Activated naive CD8-positive, alpha-beta T cell treated with anti-CD3 and anti-CD28 coated beads for 36 hours (primary cell): Measurements from ENCODE around the gene CRYBB1. TPM values are rescaled to one million over a fixed set of nuclear protein-coding genes. Genes with fewer than 3 reads are reported as not detected.

ENCODE experiments used
- DNase-seq: peaks from one replicate; pipeline ENCODE4 v3.0.0; 2021
- H3K27ac Mint-ChIP-seq: one replicate; pipeline ENCODE4 v1.8.0; 2022; ENCODE audit warnings: mild to moderate bottlenecking, moderate library complexity, mixed read lengths
- H3K27me3 Mint-ChIP-seq: one replicate; pipeline ENCODE4 v1.8.0; 2022; ENCODE audit warnings: mild to moderate bottlenecking, mixed read lengths
- H3K36me3 Mint-ChIP-seq: one replicate; pipeline ENCODE4 v1.8.0; 2021; ENCODE audit warnings: mild to moderate bottlenecking, mixed read lengths
- H3K4me1 Mint-ChIP-seq: one replicate; pipeline ENCODE4 v1.8.0; 2021; ENCODE audit warnings: mixed read lengths
- H3K4me3 Mint-ChIP-seq: one replicate; pipeline ENCODE4 v1.8.0; 2022; ENCODE audit warnings: mild to moderate bottlenecking, moderate library complexity, mixed read lengths
- H3K9me3 Mint-ChIP-seq: one replicate; pipeline ENCODE4 v1.8.0; 2022; ENCODE audit warnings: mixed read lengths
- total RNA-seq, 2 experiments: library from RNA; stranded (reverse); gene quantifications; one replicate each; pipeline ENCODE4 v1.2.3, GENCODE V29; 2021

Gene CRYBB1
- total RNA-seq, 2 experiments from 2014 or later: not detected

GRCh38 chr22:26565181-26565580 lies 52.6 kb downstream of the CRYBB1 start:
- no peak for DNase-seq
- Mint-ChIP-seq H3K27ac (no peak overlapping the region), H3K27me3 (no peaks in the 10 kb centered on the region), H3K9me3 (no peaks in the 10 kb centered on the region), H3K4me1 (peaks cover 45% of the 10 kb centered on the region), H3K36me3 (peaks cover 8% of the 10 kb centered on the region), H3K4me3 (no peak overlapping the region)

DNA sequence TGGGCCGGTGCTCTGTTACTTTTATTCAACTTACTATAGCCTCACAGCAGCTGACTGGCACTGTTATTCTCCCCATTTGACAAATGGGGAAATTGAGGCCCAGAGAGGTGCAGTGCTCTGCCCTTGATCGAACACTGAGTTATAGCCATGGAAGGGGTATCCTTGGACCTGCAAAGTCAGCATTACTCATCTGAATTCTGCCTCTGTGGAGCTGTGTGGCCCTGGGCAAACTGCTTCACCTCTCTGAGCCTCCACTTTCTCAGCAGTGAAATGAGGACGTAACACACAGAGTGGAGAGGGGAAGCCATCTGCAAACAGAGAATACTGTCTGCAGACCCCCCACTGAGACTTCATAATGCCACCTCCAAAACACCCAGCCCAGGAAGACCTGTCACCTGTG lies 53.2 kb downstream of the CRYBB1 start:
- Mint-ChIP-seq H3K36me3 (peaks cover 8% of the 10 kb centered on the region), H3K27me3 (no peaks in the 10 kb centered on the region), H3K27ac (no peak overlapping the region), H3K9me3 (no peaks in the 10 kb centered on the region), H3K4me1 (peaks cover 45% of the 10 kb centered on the region), H3K4me3 (no peak overlapping the region)
- DNase-seq: no peak

DNA sequence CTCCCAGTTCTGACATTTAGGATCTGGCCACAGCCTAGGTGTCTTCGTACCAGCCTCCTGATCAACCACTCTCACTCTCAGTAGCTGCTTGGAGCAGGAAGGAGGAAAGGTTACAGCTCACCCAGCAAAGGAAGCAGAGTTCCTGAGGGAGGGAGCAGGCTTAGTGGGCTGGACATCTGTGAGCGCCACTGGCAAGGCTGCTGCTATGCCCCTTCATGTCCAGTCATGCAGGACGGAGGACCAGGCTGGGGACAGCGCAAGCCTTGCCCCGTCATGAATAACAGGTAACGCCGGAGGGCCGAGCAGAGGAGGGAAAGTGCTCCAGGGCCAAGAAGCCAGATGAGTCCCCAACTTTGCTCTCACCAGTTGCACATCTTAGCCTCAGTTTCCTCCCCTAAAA lies 53.6 kb downstream of the CRYBB1 start:
- Mint-ChIP-seq H3K27me3 (no peaks in the 10 kb centered on the region), H3K4me3 (no peak overlapping the region)

GRCh38 chr22:26563022-26563421 lies 54.8 kb downstream of the CRYBB1 start:
- no peaks in the 10 kb centered on the region for H3K27me3 Mint-ChIP-seq
- H3K4me1 Mint-ChIP-seq: peaks cover 40% of the 10 kb centered on the region
- DNase-seq: no peak
- H3K4me3 Mint-ChIP-seq: no peak overlapping the region
- H3K9me3 Mint-ChIP-seq: no peaks in the 10 kb centered on the region
- no peak overlapping the region for H3K27ac Mint-ChIP-seq
- H3K36me3 Mint-ChIP-seq: peaks cover 6% of the 10 kb centered on the region

More for the DNA sequence above, 53.6 kb downstream of the CRYBB1 start:
- Mint-ChIP-seq H3K4me1 (peaks cover 47% of the 10 kb centered on the region), H3K9me3 (no peaks in the 10 kb centered on the region), H3K36me3 (peaks cover 6% of the 10 kb centered on the region), H3K27ac (no peak overlapping the region)
- DNase-seq: no peak

GRCh38 chr22:26561756-26562417 lies 55.9 kb downstream of the CRYBB1 start:
- DNase-seq: no peak
- H3K27ac Mint-ChIP-seq: no peak overlapping the region
- H3K9me3 Mint-ChIP-seq: no peaks in the 10 kb centered on the region
- H3K27me3 Mint-ChIP-seq: no peaks in the 10 kb centered on the region
- H3K36me3 Mint-ChIP-seq: peaks cover 6% of the 10 kb centered on the region
- H3K4me3 Mint-ChIP-seq: no peak overlapping the region
- peaks cover 31% of the 10 kb centered on the region for H3K4me1 Mint-ChIP-seq

GRCh38 chr22:26559961-26560575 lies 57.8 kb downstream of the CRYBB1 start:
- Mint-ChIP-seq H3K36me3 (peaks cover 3% of the 10 kb centered on the region), H3K4me1 (peaks cover 28% of the 10 kb centered on the region), H3K9me3 (no peaks in the 10 kb centered on the region), H3K4me3 (no peak overlapping the region), H3K27me3 (no peaks in the 10 kb centered on the region), H3K27ac (no peak overlapping the region)
- DNase-seq: no peak

- no peaks in the 10 kb centered on the region for H3K9me3 Mint-ChIP-seq
Observed at GRCh38 chr22:26558248-26558895, 59.5 kb downstream of the CRYBB1 start.

DNA sequence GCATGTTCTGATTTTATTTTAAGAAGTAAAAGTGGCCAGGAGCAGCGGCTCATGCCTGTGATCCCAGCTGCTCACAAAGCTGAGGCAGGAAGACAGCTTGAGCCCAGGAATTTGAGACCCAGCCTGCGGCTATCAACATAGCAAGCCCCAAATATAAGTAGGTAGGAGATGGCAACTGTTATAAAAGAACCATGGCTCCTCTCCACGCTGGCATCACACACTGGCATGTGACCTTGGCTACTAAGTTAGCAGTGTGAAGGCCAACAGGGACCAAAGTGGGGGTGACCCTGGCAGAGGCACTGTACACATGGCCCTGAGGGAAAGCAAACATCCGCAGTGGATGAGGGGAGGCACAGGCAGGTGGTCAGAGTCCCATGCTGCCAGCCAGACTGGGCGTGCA lies 60.9 kb downstream of the CRYBB1 start:
- peaks cover 24% of the 10 kb centered on the region for H3K4me1 Mint-ChIP-seq
- H3K27me3 Mint-ChIP-seq: no peaks in the 10 kb centered on the region
- no peak overlapping the region for H3K27ac Mint-ChIP-seq
- no peak overlapping the region for H3K4me3 Mint-ChIP-seq
- H3K9me3 Mint-ChIP-seq: no peaks in the 10 kb centered on the region
- H3K36me3 Mint-ChIP-seq: peaks cover 3% of the 10 kb centered on the region
- no peak for DNase-seq

More at GRCh38 chr22:26558248-26558895, 59.5 kb downstream of the CRYBB1 start:
- peaks cover 3% of the 10 kb centered on the region for H3K36me3 Mint-ChIP-seq
- H3K27ac Mint-ChIP-seq: no peak overlapping the region
- no peaks in the 10 kb centered on the region for H3K27me3 Mint-ChIP-seq
- DNase-seq: no peak
- peaks cover 26% of the 10 kb centered on the region for H3K4me1 Mint-ChIP-seq
- no peak overlapping the region for H3K4me3 Mint-ChIP-seq

GRCh38 chr22:26555478-26555877 lies 62.3 kb downstream of the CRYBB1 start:
- no peak overlapping the region for H3K27ac Mint-ChIP-seq
- H3K4me1 Mint-ChIP-seq: peaks cover 32% of the 10 kb centered on the region

GRCh38 chr22:26554956-26555355 lies 62.9 kb downstream of the CRYBB1 start:
- H3K27me3 Mint-ChIP-seq: no peaks in the 10 kb centered on the region
- peaks cover 36% of the 10 kb centered on the region for H3K4me1 Mint-ChIP-seq
- no peaks in the 10 kb centered on the region for H3K9me3 Mint-ChIP-seq
- H3K4me3 Mint-ChIP-seq: no peak overlapping the region
- peaks cover 5% of the 10 kb centered on the region for H3K36me3 Mint-ChIP-seq
- no peak for DNase-seq
- no peak overlapping the region for H3K27ac Mint-ChIP-seq

More at GRCh38 chr22:26555478-26555877, 62.3 kb downstream of the CRYBB1 start:
- Mint-ChIP-seq H3K9me3 (no peaks in the 10 kb centered on the region), H3K4me3 (no peak overlapping the region), H3K36me3 (peaks cover 3% of the 10 kb centered on the region), H3K27me3 (no peaks in the 10 kb centered on the region)
- no peak for DNase-seq

DNA sequence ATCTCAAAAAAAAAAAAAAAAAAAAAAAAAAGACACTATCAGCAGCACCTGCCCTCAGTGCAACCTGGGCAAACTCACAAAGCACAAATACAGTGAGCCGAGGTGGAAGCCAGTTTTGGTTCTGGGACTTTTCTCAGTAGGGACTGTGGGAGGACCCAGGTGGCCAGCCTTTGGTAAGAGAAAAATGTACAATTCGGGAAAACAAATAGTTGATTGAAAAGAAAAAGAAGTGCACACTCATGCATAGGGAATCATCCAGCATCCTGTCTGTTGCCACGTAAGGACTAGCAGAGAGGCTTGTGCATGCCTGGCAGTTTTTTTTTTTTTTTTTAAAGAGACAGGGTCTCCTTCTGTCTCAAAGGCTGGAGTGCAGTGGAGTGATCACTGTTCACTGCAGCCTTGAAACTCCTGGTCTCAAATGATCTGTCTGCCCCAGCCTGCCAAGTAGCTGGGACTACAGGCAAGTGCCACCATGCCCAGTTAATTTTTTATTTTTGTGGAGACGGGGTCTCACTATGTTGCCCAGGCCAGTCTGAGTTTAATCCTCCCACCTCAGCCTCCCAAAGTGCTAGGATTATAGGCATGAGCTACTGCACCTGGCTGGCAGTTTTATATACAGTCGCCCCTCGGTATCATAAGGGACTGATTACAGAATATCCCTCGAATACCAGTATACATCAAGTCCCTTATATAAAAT lies 64.6 kb downstream of the CRYBB1 start:
- Mint-ChIP-seq H3K36me3 (peaks cover 7% of the 10 kb centered on the region), H3K4me1 (peaks cover 30% of the 10 kb centered on the region), H3K9me3 (no peaks in the 10 kb centered on the region), H3K27ac (peak overlapping the region; percentile 57), H3K4me3 (no peak overlapping the region), H3K27me3 (no peaks in the 10 kb centered on the region)
- DNase-seq: no peak

- Mint-ChIP-seq H3K27me3 (no peaks in the 10 kb centered on the region), H3K27ac (no peak overlapping the region), H3K9me3 (no peaks in the 10 kb centered on the region), H3K36me3 (peaks cover 14% of the 10 kb centered on the region), H3K4me1 (peaks cover 36% of the 10 kb centered on the region), H3K4me3 (no peak overlapping the region)
- DNase-seq: no peak
Observed at GRCh38 chr22:26552466-26552865, 65.4 kb downstream of the CRYBB1 start.

GRCh38 chr22:26551568-26551967 lies 66.3 kb downstream of the CRYBB1 start:
- peaks cover 23% of the 10 kb centered on the region for H3K36me3 Mint-ChIP-seq
- peaks cover 43% of the 10 kb centered on the region for H3K4me1 Mint-ChIP-seq
- H3K9me3 Mint-ChIP-seq: peaks cover 3% of the 10 kb centered on the region
- H3K4me3 Mint-ChIP-seq: no peak overlapping the region
- H3K27ac Mint-ChIP-seq: no peak overlapping the region
- H3K27me3 Mint-ChIP-seq: no peaks in the 10 kb centered on the region
- DNase-seq: no peak

GRCh38 chr22:26550498-26551033 lies 67.3 kb downstream of the CRYBB1 start:
- Mint-ChIP-seq H3K4me1 (peaks cover 44% of the 10 kb centered on the region), H3K27me3 (no peaks in the 10 kb centered on the region), H3K36me3 (peaks cover 28% of the 10 kb centered on the region), H3K27ac (peak overlapping the region; percentile 38), H3K9me3 (peaks cover 3% of the 10 kb centered on the region), H3K4me3 (no peak overlapping the region)
- no peak for DNase-seq
